ENCODE results near the gene SGIP1. TPM values are rescaled to one million over a fixed set of nuclear protein-coding genes. Genes with fewer than 3 reads are reported as not detected.

SGIP1 gene
- total and polyA plus RNA-seq, 2 of the 4 experiments (the other 2 are of a cell fraction): 27.1 to 42.7 TPM

DNA sequence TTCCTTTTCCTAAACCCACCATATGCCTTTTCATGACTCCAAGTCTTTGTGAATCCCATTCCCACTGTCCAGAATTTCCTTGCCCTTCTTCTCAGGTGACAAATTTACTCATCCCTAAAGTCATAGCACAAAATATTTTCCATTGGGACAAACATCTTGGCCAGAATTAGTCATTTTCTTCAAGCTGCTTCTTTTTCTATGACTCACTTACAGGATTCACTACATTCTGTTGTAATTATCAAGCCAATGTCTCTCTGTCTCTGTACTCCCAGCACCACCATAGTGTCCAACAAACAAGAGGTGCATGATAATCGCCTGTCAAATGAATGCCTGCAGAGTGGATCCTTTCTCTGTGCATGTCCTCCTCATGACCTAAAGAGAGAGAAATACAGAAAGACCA lies 37.8 kb downstream of the SGIP1 start:
- Histone ChIP-seq H2BK15ac (ENCODE audit: low read depth, low read length) (no peak overlapping the region), H4K20me1 (ENCODE audit: insufficient read depth, low read length) (peaks cover 18% of the 10 kb centered on the region), H3K14ac (replicated peaks; ENCODE audit: low read depth, low read length) (no peak overlapping the region), H4K91ac (ENCODE audit: insufficient read depth, low read depth, low read length) (no peak overlapping the region), H3K56ac (ENCODE audit: extremely low read depth, insufficient read depth, low read length) (no peak overlapping the region), H3K4ac (ENCODE audit: low read depth, low read length) (peak overlapping the region; percentile 24; the same call in 1 of the 2 replicates), H2AK9ac (replicated peaks; ENCODE audit: low read depth, low read length, poor library complexity) (no peak overlapping the region), H2AK5ac (ENCODE audit: low read depth, low read length) (0 out of 2 replicates have a peak overlapping the region, but pooled peaks have one; percentile 14), H4K8ac (ENCODE audit: low read depth in 2 of 2, low read length in 2 of 2) (peak overlapping the region in 1 of 2 experiments; percentile 50; a peak in 1 of 4 replicates), H3K18ac (ENCODE audit: low read depth, low read length) (peak overlapping the region; percentile 7; the same call in 1 of the 2 replicates), H3K4me3 (ENCODE audit: insufficient read depth, low read depth, low read length) (no peak overlapping the region), H3K4me1 (ENCODE audit: control insufficient read depth, insufficient read depth, low read length) (peaks cover 4% of the 10 kb centered on the region), H3K23ac (ENCODE audit: low read depth, low read length) (no peak overlapping the region), H3K27me3 (ENCODE audit: control insufficient read depth, insufficient read depth, low read length) (no peaks in the 10 kb centered on the region), H3K9me3 (ENCODE audit: control insufficient read depth, insufficient read depth, low read length) (no peaks in the 10 kb centered on the region), H3K9ac (ENCODE audit: low read depth, low read length) (no peak overlapping the region), H2BK5ac (ENCODE audit: low read depth, low read length, poor library complexity, severe bottlenecking) (peak overlapping the region; percentile 84), H3K36me3 (ENCODE audit: control insufficient read depth, insufficient read depth, low read length) (peaks cover 5% of the 10 kb centered on the region), H2AFZ (replicated peaks; ENCODE audit: low read length, poor library complexity) (no peak overlapping the region), H2BK120ac (ENCODE audit: low read depth, low read length) (peak overlapping the region; percentile 41; the same call in 1 of the 2 replicates), H3K79me1 (ENCODE audit: low read depth in 1 of 2, low read length in 2 of 2) (peaks cover 13 to 56% of the 10 kb centered on the region in 2 experiments), H3K9me1 (ENCODE audit: insufficient read depth, low read length) (peaks cover 11% of the 10 kb centered on the region), H2BK20ac (ENCODE audit: low read depth, low read length) (peak overlapping the region; percentile 66; the same call in 1 of the 2 replicates), H4K5ac (ENCODE audit: low read depth, low read length) (no peak overlapping the region), H3K27ac (ENCODE audit: insufficient read depth, low read length) (no peak overlapping the region; the same call in 1 of the 2 replicates), H3K4me2 (ENCODE audit: low read depth, low read length) (peak overlapping the region; percentile 32; the same call in 1 of the 2 replicates)
- intact Hi-C loops (cut with micrococcal nuclease) (no loop called here), dilution Hi-C loops (cut with HindIII; ENCODE audit: low sequenced_read_pairs, unreplicated experiment) (no loop called here), in situ Hi-C loops (cut with MboI; ENCODE audit: low sequenced_read_pairs) (no loop called here)
- DNase-seq: peak; percentile 69
- ChIA-PET CTCF (interaction anchor here (0.6 to 1.4 kb wide), 3 partner anchors 29 to 121 kb away, joined by 3 read pairs; no protein-coding TSS in a partner anchor), POLR2A (ENCODE audit: unreplicated experiment) (no interaction called here)
- TF ChIP-seq NFE2L2 (IDR thresholded peaks at IDR 0.05; ENCODE audit: low read depth, low read length): no peak
- TF ChIP-seq BHLHE40 (IDR thresholded peaks at IDR 0.05; ENCODE audit: low read depth, low read length): peak; percentile 57
- peak; percentile 75 for TF ChIP-seq FOS (IDR thresholded peaks at IDR 0.05; ENCODE audit: low read depth, low read length)
- ATAC-seq (ENCODE audit: low read depth): peak; percentile 27; the same call in 1 of the 2 replicates
- no TSS peak for BruUV-seq (replicated peaks)
- 0% methylated on average over 1 of the region's 1 CpG; no CpG with 5 or more reads in 1 of the 2 experiments for WGBS, 2 experiments (ENCODE audit: extremely low coverage in 2 of 2, insufficient read length in 1 of 2)

Data from IMR-90 (cell line).